ENCODE results near the gene ZSCAN22.

DNA sequence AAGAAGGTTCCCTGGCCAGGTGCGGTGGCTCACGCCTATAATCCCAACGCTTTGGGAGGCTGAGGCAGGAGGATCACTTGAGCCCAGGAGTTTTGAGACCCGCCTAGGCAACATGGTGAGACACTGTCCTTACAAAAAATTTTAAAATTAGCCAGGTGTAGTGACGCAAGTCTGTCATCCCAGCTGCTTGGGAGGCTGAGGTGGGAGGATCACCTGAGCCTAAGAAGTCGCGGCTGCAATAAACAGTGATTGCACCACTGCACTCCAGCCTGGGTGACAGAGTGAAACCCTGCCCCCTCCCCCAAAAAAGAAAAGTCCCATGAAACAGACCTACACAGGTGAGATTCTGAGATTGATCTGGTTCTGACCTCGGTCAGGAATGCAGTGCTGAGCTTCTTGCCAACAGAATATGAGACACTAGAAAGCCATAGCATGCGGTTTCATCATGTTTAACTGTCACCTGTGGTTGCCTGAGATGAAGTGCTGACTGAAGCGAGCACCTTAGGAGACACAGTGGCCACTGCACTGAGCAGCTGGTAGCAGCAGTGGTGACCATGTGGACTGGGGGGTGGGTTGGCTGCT, 28.5 kb downstream of the ZSCAN22 start:
- TF ChIP-seq, protein P1, sequence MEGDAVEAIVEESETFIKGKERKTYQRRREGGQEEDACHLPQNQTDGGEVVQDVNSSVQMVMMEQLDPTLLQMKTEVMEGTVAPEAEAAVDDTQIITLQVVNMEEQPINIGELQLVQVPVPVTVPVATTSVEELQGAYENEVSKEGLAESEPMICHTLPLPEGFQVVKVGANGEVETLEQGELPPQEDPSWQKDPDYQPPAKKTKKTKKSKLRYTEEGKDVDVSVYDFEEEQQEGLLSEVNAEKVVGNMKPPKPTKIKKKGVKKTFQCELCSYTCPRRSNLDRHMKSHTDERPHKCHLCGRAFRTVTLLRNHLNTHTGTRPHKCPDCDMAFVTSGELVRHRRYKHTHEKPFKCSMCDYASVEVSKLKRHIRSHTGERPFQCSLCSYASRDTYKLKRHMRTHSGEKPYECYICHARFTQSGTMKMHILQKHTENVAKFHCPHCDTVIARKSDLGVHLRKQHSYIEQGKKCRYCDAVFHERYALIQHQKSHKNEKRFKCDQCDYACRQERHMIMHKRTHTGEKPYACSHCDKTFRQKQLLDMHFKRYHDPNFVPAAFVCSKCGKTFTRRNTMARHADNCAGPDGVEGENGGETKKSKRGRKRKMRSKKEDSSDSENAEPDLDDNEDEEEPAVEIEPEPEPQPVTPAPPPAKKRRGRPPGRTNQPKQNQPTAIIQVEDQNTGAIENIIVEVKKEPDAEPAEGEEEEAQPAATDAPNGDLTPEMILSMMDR (IDR thresholded peaks at IDR 0.05) = no peak
- TF ChIP-seq EZH2phosphoT487 (IDR thresholded peaks at IDR 0.05) (no peak), EZH2 (IDR thresholded peaks at IDR 0.05) (no peak)
